Measurements from ENCODE around the gene FMN2. TPM values are rescaled to one million over a fixed set of nuclear protein-coding genes. Genes with fewer than 3 reads are reported as not detected.

Gene FMN2
- total RNA-seq, 4 donors from 2014 or later = 3.6 to 35.5 (median 5.6) TPM

GRCh38 chr1:240115831-240116230 lies 24.1 kb downstream of the FMN2 start:
- H3K27ac ChIP-seq = no peak overlapping the region
- no peaks in the 10 kb centered on the region for H3K27me3 ChIP-seq

DNA sequence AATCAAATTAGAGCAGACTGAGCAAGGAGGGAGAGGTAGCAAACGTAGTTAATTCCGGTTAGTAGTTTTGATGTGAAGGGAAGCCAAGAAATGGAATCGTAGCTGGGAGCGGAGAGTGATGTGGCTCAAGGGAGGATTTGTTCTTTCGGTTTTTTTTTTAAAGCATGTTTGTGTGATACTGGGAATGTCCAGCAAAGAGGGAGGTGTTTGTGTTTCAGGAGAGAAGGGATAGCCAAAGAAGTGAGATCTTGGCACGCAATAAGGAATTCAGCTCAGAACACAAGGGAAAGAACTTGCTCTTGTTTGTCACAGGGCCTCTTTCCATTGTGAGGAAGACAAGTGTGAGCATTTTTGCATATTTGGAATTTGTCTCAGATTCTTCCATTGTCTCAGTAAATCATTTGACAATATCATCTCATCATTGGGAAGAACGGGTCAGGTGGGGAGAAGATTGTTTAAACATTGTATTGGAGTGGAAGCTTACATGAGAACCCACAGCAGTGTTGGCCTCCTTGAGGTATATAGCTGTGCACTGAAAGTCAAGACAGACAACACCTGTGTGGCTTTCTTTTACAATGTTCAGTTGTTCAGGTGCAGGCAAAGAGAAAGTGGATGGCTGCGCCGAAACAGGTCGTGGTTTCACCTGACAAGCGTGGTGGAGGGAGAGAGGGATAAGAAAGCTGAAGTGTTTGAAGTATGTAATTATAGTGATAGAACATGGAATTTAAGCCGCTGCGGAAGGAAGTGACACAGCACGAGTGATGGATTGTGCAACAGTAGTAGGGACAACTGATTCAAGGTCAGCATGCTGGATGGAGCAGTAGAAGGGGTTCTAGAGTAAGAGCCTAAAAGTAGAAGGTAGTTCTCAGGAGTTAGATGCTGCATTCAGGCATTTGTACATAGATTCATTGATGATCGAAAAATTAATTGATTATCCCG lies 25.4 kb downstream of the FMN2 start:
- TF ChIP-seq, protein P1, sequence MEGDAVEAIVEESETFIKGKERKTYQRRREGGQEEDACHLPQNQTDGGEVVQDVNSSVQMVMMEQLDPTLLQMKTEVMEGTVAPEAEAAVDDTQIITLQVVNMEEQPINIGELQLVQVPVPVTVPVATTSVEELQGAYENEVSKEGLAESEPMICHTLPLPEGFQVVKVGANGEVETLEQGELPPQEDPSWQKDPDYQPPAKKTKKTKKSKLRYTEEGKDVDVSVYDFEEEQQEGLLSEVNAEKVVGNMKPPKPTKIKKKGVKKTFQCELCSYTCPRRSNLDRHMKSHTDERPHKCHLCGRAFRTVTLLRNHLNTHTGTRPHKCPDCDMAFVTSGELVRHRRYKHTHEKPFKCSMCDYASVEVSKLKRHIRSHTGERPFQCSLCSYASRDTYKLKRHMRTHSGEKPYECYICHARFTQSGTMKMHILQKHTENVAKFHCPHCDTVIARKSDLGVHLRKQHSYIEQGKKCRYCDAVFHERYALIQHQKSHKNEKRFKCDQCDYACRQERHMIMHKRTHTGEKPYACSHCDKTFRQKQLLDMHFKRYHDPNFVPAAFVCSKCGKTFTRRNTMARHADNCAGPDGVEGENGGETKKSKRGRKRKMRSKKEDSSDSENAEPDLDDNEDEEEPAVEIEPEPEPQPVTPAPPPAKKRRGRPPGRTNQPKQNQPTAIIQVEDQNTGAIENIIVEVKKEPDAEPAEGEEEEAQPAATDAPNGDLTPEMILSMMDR (IDR thresholded peaks at IDR 0.05) = no peak
- TF ChIP-seq EP300 (IDR thresholded peaks at IDR 0.05; ENCODE audit: low read depth) (no peak), POLR2AphosphoS5 (IDR thresholded peaks at IDR 0.05) (no peak), POLR2A (IDR thresholded peaks at IDR 0.05) (no peak)
- no peaks in the 10 kb centered on the region for H3K9me3 ChIP-seq

More at GRCh38 chr1:240115831-240116230, 24.1 kb downstream of the FMN2 start:
- Histone ChIP-seq H3K4me1 (peaks cover 0 to 30% (median 19%) of the 10 kb centered on the region in 4 donors), H3K9me3 (no peaks in the 10 kb centered on the region), H3K36me3 (no peaks in the 10 kb centered on the region), H3K4me3 (no peak overlapping the region)
- in situ Hi-C loops (cut with MboI; ENCODE audit: low pct_ligation_motif_present in 1 of 4, low pct_unique_long_range_greater_than_20kb in 1 of 4, low sequenced_read_pairs in 3 of 4) = no loop called here
- WGBS, 2 donors (ENCODE audit: low coverage in 1 of 2) = 71 to 90% methylated on average over 4 to 6 of the region's 6 CpGs
- intact Hi-C loops (cut with DNase I; ENCODE audit: low total_unique reads) = no loop called here
- no peak for DNase-seq
- TF ChIP-seq POLR2A (IDR thresholded peaks at IDR 0.05) = no peak
- TF ChIP-seq, protein P1 (IDR thresholded peaks at IDR 0.05) = no peak
- no peak for TF ChIP-seq POLR2AphosphoS5 (IDR thresholded peaks at IDR 0.05)
- TF ChIP-seq EP300 (IDR thresholded peaks at IDR 0.05; ENCODE audit: low read depth) = no peak

GRCh38 chr1:240117930-240118329 lies 26.2 kb downstream of the FMN2 start:
- Histone ChIP-seq H3K4me1 (peaks cover 0 to 15% (median 6%) of the 10 kb centered on the region in 4 donors), H3K9me3 (no peaks in the 10 kb centered on the region), H3K27me3 (no peaks in the 10 kb centered on the region), H3K4me3 (no peak overlapping the region), H3K27ac (no peak overlapping the region), H3K36me3 (no peaks in the 10 kb centered on the region)
- WGBS, 2 donors (ENCODE audit: low coverage in 1 of 2) = 21 to 42% methylated on average over 3 of the region's 3 CpGs
- in situ Hi-C loops (cut with MboI; ENCODE audit: low pct_ligation_motif_present in 1 of 4, low pct_unique_long_range_greater_than_20kb in 1 of 4, low sequenced_read_pairs in 3 of 4) (no loop called here), intact Hi-C loops (cut with DNase I; ENCODE audit: low total_unique reads) (no loop called here)
- DNase-seq = no peak
- TF ChIP-seq, protein P1 (IDR thresholded peaks at IDR 0.05) = no peak
- TF ChIP-seq EP300 (IDR thresholded peaks at IDR 0.05; ENCODE audit: low read depth) (no peak), POLR2AphosphoS5 (IDR thresholded peaks at IDR 0.05) (no peak), POLR2A (IDR thresholded peaks at IDR 0.05) (no peak)

More for the DNA sequence above, 25.4 kb downstream of the FMN2 start:
- no peaks in the 10 kb centered on the region for H3K27me3 ChIP-seq
- DNase-seq = no peak
- H3K36me3 ChIP-seq = no peaks in the 10 kb centered on the region
- no peak overlapping the region for H3K4me3 ChIP-seq
- H3K4me1 ChIP-seq = peaks cover 0 to 17% (median 9%) of the 10 kb centered on the region in 4 donors
- in situ Hi-C loops (cut with MboI; ENCODE audit: low pct_ligation_motif_present in 1 of 4, low pct_unique_long_range_greater_than_20kb in 1 of 4, low sequenced_read_pairs in 3 of 4) = no loop called here
- H3K27ac ChIP-seq = no peak overlapping the region
- intact Hi-C loops (cut with DNase I; ENCODE audit: low total_unique reads) = no loop called here
- 80 to 84% methylated on average over 14 to 16 of the region's 16 CpGs for WGBS, 2 donors (ENCODE audit: low coverage in 1 of 2)
